Smooth muscle cell (in vitro differentiated cells): ENCODE results near the gene UPP2. TPM values are rescaled to one million over a fixed set of nuclear protein-coding genes. Genes with fewer than 3 reads are reported as not detected.

Source experiments
- DNase-seq: peaks from one replicate; lab custom pipeline; 2025; ENCODE audit not compliant: unreplicated experiment; lab: John Stamatoyannopoulos, UW
- H2AFZ ChIP-seq: fragments of 200-600 bp; sonication (generic); 2 replicates; pipeline ENCODE4 v1.6.0; 2016; ENCODE audit warnings: antibody characterized with exemption, low read depth, mild to moderate bottlenecking
- H3F3A ChIP-seq: fragments of 200-600 bp; sonication (generic); 2 replicates; pipeline ENCODE4 v1.6.0; 2017; ENCODE audit warnings: antibody characterized with exemption, low read depth
- H3K27ac ChIP-seq: fragments of 200-600 bp; sonication (generic); 2 replicates; pipeline ENCODE4 v1.5.1; 2016; ENCODE audit warnings: low read depth, mild to moderate bottlenecking
- H3K27me3 ChIP-seq: fragments of 200-600 bp; sonication (generic); 2 replicates; pipeline ENCODE4 v1.6.1; 2016; ENCODE audit warnings: low read depth, mild to moderate bottlenecking
- H3K36me3 ChIP-seq: fragments of 200-600 bp; sonication (generic); 2 replicates; pipeline ENCODE4 v1.5.1; 2016; ENCODE audit warnings: low read depth
- H3K4me1 ChIP-seq: fragments of 200-600 bp; sonication (generic); 2 replicates; pipeline ENCODE4 v1.5.1; 2016; ENCODE audit warnings: low read depth
- H3K4me2 ChIP-seq: fragments of 200-600 bp; sonication (generic); 2 replicates; pipeline ENCODE4 v1.6.0; 2016; ENCODE audit warnings: mild to moderate bottlenecking
- H3K4me3 ChIP-seq: fragments of 200-600 bp; sonication (generic); 2 replicates; pipeline ENCODE4 v1.5.1; 2016; ENCODE audit warnings: mild to moderate bottlenecking
- H3K79me2 ChIP-seq: fragments of 200-600 bp; sonication (generic); 2 replicates; pipeline ENCODE4 v1.6.0; 2016; ENCODE audit warnings: low read depth, mild to moderate bottlenecking
- H3K9ac ChIP-seq: fragments of 200-600 bp; sonication (generic); 2 replicates; pipeline ENCODE4 v1.6.0; 2016; ENCODE audit warnings: low read depth
- H3K9me3 ChIP-seq: fragments of 200-600 bp; sonication (generic); replicated peaks from 2 replicates; pipeline ENCODE4 v1.5.1; 2016; ENCODE audit warnings: low read depth
- H4K20me1 ChIP-seq: fragments of 200-600 bp; sonication (generic); 2 replicates; pipeline ENCODE4 v1.6.0; 2016; ENCODE audit warnings: low read depth
- WGBS: methylation state at CpG from one replicate; pipeline ENCODE4 v1.1.7; 2016; ENCODE audit warnings: low lambda C conversion rate; 5-methylcytosine and 5-hydroxymethylcytosine counted together
- polyA plus RNA-seq: library from polyadenylated mRNA; unstranded; fragments of >200 nt; fragmentation: Nextera tagmentation; extraction: Ambion mirVana; gene quantifications from 2 replicates; pipeline ENCODE4 v1.2.1, GENCODE V29; 2016
- total RNA-seq: library from RNA; depleted of rRNA; stranded (reverse); fragments of >200 nt; gene quantifications from 2 replicates; pipeline ENCODE4 v1.2.3, GENCODE V29; 2014
- TF ChIP-seq, protein P1 (sequence below): fragments of 200-600 bp; sonication (generic); IDR thresholded peaks from 2 replicates; pipeline ENCODE4 v1.5.1; 2017; ENCODE audit warnings: borderline replicate concordance, mild to moderate bottlenecking, antibody characterized with exemption; ENCODE audit not compliant: insufficient read depth, poor library complexity, severe bottlenecking

Gene UPP2
- total and polyA plus RNA-seq, 2 experiments from 2014 or later: not detected

DNA sequence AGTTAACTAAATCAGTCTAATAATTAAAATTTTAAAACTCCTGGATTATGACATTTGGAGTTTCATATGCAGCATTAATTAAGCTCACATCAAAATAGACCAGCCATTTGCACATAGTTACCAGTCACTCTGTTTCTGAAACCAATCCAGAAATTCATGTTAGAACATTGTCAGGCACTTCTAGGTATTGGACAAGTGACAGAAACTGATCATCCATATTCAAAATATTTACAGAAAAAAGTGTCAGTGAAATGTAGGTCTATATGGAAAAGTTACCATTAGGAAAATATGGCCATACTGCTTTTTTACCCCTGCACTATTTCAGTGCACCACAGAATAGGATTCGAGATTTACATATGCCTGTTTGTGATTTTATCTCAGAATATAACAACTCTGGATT is 33.4 kb downstream of the UPP2 start:
- no peak overlapping the region for H3K9ac ChIP-seq
- DNase-seq: no peak
- no peaks in the 10 kb centered on the region for H3K4me1 ChIP-seq
- H3K36me3 ChIP-seq: no peaks in the 10 kb centered on the region
- H3K9me3 ChIP-seq: no peaks in the 10 kb centered on the region
- no peak overlapping the region for H2AFZ ChIP-seq
- H4K20me1 ChIP-seq: no peaks in the 10 kb centered on the region
- H3K27ac ChIP-seq: no peak overlapping the region
- no peaks in the 10 kb centered on the region for H3K79me2 ChIP-seq
- no peak overlapping the region for H3K4me3 ChIP-seq
- 69% methylated on average over 1 of the region's 1 CpG for WGBS
- TF ChIP-seq, protein P1, sequence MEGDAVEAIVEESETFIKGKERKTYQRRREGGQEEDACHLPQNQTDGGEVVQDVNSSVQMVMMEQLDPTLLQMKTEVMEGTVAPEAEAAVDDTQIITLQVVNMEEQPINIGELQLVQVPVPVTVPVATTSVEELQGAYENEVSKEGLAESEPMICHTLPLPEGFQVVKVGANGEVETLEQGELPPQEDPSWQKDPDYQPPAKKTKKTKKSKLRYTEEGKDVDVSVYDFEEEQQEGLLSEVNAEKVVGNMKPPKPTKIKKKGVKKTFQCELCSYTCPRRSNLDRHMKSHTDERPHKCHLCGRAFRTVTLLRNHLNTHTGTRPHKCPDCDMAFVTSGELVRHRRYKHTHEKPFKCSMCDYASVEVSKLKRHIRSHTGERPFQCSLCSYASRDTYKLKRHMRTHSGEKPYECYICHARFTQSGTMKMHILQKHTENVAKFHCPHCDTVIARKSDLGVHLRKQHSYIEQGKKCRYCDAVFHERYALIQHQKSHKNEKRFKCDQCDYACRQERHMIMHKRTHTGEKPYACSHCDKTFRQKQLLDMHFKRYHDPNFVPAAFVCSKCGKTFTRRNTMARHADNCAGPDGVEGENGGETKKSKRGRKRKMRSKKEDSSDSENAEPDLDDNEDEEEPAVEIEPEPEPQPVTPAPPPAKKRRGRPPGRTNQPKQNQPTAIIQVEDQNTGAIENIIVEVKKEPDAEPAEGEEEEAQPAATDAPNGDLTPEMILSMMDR: no peak
- no peaks in the 10 kb centered on the region for H3F3A ChIP-seq
- no peaks in the 10 kb centered on the region for H3K27me3 ChIP-seq
- no peak overlapping the region for H3K4me2 ChIP-seq

DNA sequence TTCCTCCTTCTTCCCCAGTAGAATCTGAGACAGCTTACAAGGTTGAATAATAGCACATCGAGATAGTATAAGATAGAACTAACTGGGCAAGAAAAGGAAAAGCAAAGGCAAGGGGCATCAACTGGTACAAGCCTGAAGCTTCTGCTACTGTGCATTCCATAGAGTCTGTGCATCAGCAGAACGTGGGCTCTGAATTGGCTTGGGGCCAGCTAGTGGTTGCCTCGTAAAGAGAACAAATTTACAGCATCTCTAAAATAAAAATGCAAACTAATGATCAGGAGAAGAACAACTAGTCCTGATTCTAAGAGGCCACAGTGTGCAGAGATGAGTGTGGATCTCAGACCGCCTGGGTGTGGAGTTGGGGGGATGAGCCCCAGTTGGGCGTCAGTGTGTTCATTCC is 36.6 kb downstream of the UPP2 start:
- H3K27ac ChIP-seq: no peak overlapping the region
- 53% methylated on average over 5 of the region's 5 CpGs for WGBS

DNA sequence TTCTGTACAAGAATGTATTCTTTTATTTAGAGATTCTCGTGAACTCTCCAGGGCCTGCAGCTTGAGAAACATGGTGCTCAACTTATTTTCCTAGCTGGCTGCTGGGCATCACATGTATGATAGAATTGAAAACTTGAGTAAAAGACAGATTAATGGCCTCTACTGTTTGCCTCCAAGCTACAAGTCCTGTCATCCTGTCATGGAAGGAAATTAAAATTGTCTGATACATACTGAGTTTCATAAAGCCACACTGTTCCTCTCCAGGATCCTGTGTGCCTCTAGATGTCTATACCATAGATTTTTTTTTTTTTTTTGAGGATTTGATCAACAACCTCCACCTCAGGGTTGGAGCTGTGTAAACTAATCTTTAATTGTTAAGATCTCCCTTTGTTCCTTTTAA is 38.5 kb downstream of the UPP2 start:
- WGBS: 97% methylated on average over 1 of the region's 1 CpG
- Histone ChIP-seq H3K4me1 (no peaks in the 10 kb centered on the region), H3K27me3 (no peaks in the 10 kb centered on the region), H3K79me2 (no peaks in the 10 kb centered on the region), H3K9ac (no peak overlapping the region), H3K4me3 (no peak overlapping the region), H3K9me3 (no peaks in the 10 kb centered on the region), H3K36me3 (no peaks in the 10 kb centered on the region), H4K20me1 (no peaks in the 10 kb centered on the region), H3F3A (no peaks in the 10 kb centered on the region), H3K27ac (no peak overlapping the region), H3K4me2 (no peak overlapping the region), H2AFZ (no peak overlapping the region)
- no peak for DNase-seq
- TF ChIP-seq, protein P1: no peak

More for the DNA sequence above, 36.6 kb downstream of the UPP2 start:
- Histone ChIP-seq H4K20me1 (no peaks in the 10 kb centered on the region), H3K4me1 (no peaks in the 10 kb centered on the region), H3K36me3 (no peaks in the 10 kb centered on the region), H3K9me3 (no peaks in the 10 kb centered on the region), H3K79me2 (no peaks in the 10 kb centered on the region), H2AFZ (no peak overlapping the region), H3K27me3 (no peaks in the 10 kb centered on the region), H3K4me2 (peak overlapping the region; percentile 4), H3F3A (no peaks in the 10 kb centered on the region), H3K4me3 (no peak overlapping the region), H3K9ac (no peak overlapping the region)
- TF ChIP-seq, protein P1: no peak
- DNase-seq: no peak

DNA sequence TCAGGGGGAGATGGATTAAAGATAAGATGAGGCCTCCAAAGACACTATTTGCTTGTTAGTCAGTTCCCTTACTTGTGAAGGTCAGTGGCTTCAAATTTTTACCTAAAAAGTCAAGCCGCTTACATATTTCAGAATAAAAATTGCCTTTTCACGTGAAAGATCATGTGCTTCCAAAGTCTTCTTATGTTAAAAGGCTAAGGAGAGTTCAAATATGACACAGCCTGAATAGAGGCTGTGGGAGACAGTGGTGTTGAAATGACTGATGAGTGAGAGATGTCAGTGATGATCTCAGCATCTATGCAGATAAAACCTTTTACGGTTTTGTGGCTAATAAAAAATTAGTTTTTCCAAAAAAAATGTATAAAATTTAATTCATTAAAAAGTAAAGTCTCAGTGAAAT is 40.5 kb downstream of the UPP2 start:
- Histone ChIP-seq H3K9ac (no peak overlapping the region), H3K4me1 (no peaks in the 10 kb centered on the region), H3K79me2 (no peaks in the 10 kb centered on the region), H3K4me3 (no peak overlapping the region), H3K27ac (peak overlapping the region; percentile 30), H2AFZ (no peak overlapping the region), H3K27me3 (no peaks in the 10 kb centered on the region), H4K20me1 (no peaks in the 10 kb centered on the region), H3K36me3 (no peaks in the 10 kb centered on the region), H3F3A (no peaks in the 10 kb centered on the region), H3K9me3 (no peaks in the 10 kb centered on the region), H3K4me2 (no peak overlapping the region)
- DNase-seq: no peak
- TF ChIP-seq, protein P1: no peak
- WGBS: 81% methylated on average over 3 of the region's 3 CpGs
